KG1 (cell line): ENCODE data around the gene RTN4IP1.
"Not testable (repeated sequence)": the region's sequence is repeated elsewhere in the genome, so short reads cannot be mapped to it uniquely, and the experiment has no call there.

ENCODE experiments used
- DNase-seq: peaks from one replicate; lab custom pipeline; 2025; lab: John Stamatoyannopoulos, UW

Gene RTN4IP1

DNA sequence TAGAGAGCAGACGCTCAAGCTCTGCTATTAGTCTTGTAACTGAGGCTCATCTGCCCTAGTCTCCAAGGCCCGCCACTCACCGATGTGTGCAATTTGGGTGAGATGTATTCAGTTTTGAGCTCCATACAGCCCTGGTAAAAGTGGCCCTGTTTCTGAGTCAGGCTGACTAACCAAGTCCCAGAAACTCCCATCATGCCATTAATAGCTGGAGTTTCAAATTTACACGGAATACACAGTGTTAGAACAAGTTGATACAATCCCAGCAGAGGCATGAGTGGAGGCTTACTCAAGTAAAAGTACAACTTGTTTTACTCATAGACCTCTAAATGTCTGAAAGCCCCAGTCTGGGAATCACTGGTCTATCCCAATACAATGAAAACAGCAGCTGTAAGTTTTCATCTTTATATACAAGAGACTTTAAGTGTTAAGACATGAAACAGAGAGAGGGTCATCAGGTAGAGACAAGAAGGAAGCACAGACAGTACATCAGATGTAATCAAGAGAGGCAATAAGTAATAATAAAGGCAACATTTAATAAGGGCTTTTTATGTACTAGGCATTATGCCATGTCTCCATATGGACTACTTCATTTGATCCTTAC lies 42.4 kb downstream of the RTN4IP1 start:
- no peak for DNase-seq

DNA sequence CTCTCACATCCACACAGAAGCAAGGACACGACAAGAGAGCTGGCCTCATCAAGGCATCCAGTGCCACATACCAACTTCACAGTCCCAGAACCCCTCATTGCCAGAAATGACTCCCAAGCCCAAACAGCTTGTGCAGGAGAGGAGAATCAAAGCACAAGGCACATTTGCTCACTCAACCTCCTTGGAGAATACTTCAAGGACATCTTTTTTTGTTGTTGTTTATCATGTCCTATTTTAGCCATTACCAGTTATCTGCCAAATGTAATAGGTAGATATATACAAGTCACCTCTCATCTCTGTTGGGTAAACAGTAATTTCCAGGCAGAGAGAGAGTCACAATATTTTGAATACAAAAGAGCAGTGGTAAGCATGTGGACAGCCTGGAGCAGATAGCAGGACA lies 47.8 kb downstream of the RTN4IP1 start:
- no peak for DNase-seq

DNA sequence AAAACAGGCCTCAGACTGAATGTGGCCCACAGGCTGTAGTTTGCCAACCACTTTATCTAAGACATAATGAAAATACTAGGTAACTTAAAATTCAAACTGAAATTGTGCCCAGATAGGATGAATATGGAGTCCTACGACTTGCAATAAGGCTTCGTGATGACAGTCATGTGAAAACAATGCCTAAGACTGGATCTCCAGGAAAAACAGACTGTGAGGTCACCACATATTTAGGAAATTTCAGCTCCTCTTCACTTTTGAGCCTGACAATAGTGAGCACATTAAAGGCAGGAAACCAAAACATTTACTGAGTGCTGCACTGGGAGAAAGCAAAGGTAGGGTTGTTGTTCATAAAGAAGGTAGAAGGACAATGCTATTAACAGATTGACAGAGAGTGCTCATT lies 50.0 kb downstream of the RTN4IP1 start:
- DNase-seq = no peak

DNA sequence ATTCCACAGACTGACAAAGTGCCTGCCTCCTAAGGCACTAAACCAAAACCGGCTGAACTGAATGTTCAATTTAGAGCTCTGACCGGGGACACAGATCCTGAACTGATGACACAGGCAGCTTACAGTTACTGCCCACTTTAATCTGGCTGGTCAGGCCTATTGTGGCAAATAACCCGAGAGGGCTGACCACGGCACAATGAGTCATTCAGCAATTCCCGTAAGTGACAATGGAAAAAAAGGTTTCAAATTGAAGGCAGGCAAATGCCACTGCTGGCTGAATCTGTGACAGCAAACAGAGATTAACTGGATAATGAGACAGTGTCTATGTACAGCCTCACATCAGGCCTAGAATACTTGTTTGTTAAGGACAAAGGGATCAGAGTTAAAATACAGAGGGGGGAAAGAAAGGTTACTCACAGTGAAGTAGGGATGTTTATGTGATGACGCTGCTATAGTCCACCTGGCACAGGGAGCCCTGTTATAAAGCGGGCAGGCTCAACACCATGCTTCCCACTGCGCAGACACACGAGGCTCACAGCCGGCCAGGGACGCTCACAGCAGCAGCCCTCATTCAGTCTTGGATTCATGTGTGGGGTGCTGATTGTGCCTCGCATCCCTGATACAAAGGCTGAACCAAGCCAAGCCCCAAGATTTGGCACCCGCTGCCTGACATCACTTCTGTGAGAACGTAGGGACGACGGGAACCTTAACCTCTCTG lies 54.4 kb downstream of the RTN4IP1 start:
- no peak for DNase-seq

DNA sequence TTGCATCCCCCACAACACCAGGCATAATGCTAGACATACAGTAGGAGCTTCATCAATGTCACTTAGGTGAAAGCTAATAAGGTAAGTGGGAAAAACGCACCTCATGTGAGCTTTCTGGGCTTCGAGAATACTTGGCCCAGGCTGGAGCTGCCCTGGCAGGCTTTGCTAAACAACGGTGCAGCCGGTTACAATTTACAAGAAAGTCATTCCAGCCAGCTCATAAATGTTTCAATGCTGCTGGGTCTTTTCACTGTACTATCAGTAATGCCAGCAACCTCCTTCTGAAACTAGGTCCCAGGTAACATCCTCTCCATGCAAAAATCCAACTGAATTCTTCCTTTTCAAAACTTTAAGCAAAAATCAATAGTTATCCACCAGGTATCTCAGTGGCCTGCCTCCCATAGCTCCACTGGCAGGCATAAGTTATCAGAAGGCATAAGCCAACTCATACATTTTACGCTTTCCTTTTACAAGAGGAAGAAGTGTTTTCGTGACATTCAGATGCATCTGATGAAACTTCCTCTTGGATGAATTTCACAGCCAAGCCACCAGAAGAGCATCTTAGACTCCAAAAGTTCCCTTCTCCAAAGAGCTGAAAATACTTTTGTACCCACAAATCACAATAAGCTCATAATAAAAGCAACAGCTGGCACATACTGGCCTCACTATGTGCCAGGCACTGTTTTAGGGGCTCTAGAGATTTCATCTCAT lies 56.3 kb downstream of the RTN4IP1 start:
- no peak for DNase-seq

DNA sequence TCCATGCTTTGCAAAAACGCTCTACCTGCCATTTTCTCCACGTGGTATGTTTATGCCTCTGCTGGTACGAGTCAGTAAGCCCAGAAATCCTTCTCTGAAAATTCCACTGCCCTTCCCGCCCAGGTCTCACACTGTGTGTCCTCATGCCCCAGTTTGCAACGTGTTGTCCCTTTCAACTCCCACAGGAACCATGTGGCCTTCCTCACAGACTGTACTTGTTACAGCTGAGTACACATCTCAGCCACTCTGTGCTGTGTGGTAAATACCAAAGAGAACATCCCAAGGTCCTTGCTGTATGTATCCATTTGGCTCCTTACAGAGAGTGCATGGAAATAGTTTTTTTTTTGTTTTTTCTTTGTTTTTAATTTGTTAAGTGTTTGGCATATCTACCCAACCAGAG lies 56.9 kb downstream of the RTN4IP1 start:
- no peak for DNase-seq

DNA sequence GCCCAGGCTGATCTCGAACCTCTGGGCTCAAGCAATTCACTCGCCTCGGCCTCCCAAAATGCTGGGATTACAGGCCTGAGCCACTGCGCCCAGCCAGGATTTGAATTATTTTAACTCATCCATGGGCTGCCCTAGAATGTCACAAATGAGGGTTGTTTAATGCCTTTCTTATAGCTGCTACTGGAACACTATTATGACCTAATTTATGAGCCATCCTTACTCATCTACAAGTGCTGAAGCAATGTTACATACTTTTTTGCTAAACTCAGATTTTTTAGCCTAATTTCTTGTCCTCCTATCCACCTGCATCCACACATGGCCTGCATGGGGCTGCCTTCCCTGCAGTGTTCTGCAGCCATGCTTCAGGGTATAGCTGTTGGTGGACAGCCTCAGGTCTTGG lies 59.9 kb downstream of the RTN4IP1 start:
- DNase-seq = no peak

DNA sequence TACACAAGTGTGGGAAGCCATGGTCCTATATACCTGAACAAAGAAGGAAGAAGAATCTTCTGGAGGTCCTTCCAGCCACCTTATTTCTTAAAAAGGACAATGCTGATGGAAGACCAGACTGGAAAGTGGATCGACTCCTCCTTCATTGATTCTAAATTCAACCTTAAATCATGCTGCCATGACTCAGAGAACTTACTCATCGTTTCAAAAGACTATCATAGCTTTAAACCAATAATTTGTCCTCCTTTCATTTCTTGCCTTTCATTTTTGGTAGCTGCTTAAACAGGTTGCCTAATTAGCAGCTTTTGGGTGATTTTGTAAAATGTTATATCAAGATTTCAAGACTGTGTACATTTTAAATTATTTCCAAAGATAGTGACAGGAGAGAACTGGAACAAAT lies 60.8 kb downstream of the RTN4IP1 start:
- DNase-seq = no peak

DNA sequence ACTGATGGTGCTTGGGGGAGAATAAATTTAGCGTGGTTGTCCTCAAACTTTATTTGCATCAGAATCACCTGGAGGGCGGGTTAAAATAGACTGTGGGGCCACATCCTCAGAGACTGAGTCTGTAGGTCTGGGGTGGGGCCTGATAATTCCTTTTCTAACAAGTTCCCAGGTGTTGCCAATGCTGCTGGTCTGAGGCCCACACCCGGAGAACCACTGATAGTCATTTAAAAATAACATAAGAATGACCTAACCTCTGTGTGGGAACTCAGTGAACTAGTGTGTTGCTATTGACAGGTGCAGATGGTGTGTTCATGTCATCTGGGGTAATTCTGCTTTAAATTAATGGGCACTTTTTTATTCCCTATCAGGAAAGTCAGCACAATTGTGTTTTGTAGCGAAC lies 64.8 kb downstream of the RTN4IP1 start:
- no peak for DNase-seq

DNA sequence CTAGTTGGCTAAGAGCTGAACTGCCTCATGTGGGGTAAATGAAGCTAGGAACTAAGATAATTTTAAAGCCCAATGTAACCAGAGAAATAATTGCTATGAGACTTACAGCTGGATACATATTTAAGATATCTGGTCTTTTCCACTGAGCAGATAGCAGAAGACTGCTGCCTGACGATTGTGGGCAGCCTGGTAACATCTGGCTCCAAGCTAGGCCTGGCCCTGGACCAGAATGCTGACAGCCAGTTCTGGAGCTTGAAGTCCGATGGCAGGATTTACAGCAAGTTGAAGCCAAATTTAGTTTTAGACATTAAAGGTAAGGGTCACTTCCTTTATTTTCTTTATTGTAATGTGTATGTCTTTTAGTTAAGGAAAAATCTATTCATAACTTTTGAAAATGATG lies 65.7 kb downstream of the RTN4IP1 start:
- no peak for DNase-seq

DNA sequence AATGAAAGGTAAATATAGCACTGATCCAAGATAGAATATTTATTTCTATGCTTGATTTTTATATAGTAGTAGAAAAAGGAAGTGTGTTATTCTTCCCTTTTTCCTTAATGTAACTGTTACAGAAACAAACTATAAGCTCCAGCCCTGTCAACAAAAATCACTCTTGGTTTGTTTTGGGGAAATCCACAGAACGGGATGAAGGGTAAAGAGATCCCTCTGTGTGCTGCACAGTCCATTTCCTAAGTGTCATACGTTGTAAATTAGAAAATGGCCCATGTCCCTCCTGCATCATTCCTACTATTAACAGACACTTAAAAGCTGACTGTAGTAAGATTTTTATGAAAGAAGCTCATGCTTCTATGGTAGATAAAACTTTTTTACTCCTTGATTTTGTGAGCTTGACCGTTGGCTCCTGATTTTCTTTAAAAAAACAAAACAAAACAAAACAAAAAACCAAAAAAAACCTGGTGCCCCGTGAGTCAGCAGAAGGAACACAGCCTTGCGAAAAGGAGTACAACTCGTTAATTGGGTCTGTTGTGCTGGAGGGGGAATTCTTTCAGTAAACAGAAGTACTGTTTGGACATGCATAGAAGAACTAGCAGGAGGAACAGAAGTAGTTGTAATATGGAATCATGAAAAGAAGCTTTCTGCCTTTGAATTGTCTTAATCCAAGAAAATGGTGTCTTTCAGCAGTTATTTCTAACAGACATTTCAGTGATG lies 67.5 kb downstream of the RTN4IP1 start:
- no peak for DNase-seq

DNA sequence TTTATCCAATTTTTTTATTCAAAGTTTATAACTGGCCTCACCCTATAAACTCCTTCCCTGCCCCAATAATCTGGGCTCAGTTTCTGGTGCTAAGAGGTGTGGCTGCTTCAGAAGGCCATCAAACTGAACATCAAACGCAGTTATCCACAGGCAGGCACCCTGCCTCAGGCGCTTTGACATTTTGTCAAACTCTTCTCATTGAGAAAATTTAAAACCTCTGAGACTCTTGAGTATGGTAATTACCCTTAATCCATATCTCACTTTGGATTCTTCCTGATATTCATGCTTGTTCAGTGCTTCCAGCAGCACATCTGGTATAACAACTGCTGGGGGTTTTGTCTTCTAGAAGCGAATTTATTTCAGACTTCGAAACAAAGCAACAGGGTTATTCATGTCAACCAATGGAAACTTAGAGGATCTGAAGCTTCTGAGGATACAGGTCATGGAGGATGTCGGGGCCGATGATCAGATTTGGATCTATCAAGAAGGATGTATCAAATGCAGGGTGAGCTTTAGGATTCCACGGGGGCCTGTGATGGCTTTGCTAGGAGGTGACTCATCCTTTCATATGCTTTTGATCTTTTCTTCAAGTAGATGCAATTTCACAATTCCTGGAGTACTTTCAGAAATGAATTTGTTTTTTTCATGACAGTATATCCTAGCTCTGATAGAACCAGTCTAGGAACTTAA lies 68.2 kb downstream of the RTN4IP1 start:
- DNase-seq = no peak

DNA sequence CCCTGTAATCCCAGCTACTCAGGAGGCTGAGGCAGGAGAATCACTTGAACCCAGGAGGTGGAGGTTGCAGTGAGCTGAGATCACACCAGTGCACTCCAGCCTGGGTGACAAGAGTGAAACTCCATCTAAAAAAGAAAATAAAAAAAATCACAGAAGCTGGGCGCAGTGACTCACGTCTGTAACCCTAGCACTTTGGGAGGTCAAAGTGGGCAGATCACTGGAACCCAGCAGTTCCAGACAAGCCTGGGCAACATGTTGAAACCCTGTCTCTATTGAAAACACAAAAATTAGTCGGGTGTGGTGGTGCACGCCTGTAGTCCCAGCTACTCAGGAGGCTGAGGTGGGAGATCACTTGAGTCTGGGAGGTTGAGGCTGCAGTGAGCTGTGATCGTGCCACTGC lies 69.6 kb downstream of the RTN4IP1 start:
- not testable (repeated sequence) for DNase-seq

DNA sequence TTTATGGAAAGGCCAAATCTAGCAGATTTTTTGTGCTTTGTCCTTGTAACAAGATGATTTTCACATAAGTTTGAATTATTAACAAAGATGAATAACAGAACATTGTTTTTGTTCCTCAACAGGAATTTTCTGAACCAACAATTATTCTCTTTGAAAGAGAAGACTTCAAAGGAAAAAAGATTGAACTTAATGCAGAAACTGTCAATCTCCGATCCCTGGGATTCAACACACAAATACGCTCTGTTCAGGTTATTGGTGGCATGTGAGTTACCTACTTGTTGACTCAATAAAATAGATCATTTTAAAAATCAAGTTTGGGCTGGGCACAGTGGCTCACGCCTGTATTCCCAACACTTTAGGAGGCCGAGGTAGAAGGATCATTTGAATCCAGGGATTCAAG lies 70.9 kb downstream of the RTN4IP1 start:
- DNase-seq = no peak

DNA sequence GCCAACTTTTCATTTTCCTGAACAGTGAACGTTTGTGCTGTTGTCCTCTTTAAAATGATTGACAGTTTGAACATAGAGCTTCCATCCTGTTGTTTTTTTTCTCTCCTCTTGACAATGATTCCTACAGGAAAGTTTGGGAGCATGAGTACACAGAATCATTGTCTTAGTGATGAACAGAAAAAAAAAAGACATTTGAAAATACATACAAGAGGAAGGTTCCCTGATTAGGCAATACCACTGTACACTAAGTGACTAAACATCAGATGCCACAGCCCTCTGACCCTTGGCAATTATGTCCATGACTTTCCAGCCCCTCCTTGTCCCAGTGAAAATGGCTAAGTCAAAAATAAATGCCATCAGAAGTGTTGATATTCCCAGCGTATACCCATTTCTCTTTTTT lies 71.5 kb downstream of the RTN4IP1 start:
- no peak for DNase-seq

DNA sequence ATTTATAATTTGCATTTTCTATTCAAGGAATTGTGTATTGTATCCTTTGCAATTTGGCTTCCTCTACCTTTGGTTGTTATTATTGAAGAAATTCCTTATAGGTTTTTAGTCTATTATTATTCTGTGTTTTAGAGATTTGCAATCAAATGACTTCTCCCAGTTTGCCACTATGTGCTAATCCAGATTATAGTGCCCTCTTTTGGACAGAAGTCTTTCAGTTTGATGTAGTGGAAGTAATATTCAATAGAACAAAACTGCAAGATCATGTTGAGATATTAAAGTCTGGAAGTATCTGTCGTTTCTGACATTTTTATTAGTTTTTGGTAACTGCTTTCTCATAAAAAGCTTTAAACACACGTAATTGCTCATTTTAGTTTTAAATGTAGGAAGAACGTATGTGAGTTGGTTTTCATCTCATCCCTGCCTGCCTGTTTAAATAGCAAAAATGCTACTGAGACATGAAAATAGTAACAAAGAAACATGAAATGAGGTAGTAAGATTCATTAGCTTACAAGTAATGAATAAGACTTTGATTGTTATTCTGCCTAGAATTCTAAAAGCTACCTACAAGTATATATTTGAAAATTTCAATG lies 72.8 kb downstream of the RTN4IP1 start:
- no peak for DNase-seq

DNA sequence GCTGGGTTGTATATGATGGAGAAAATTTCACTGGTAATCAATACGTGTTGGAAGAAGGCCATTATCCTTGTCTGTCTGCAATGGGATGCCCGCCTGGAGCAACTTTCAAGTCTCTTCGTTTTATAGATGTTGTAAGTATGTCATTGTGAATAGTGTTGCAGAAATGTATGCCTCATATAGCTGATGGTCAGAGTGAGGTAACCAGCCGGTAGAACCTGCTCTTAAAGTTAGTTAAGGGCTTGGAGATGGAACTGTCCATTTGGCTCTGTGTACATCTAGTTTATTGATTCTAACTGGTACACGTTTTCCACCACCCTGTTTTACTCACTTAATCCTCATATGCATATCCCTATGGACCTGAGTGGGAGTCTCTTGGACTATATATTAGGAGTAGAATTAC lies 73.5 kb downstream of the RTN4IP1 start:
- DNase-seq = no peak

DNA sequence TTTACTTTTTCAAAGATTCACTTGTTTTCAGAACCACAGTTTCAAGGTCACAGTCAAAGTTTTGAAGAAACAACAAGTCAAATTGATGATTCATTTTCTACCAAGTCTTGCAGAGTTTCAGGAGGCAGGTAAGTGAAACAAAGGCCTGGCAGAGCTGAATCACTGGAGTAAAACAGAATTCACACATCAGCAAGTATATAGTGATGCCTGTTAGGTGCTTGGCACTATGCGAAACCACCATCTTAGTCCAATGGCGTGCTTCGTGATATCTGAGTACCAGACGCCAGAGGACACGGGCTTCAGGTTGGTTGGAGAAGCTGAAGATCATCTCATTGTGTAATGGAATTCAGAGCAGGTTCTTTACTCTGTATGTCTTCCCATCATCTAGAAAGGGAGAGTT lies 75.9 kb downstream of the RTN4IP1 start:
- DNase-seq = no peak

DNA sequence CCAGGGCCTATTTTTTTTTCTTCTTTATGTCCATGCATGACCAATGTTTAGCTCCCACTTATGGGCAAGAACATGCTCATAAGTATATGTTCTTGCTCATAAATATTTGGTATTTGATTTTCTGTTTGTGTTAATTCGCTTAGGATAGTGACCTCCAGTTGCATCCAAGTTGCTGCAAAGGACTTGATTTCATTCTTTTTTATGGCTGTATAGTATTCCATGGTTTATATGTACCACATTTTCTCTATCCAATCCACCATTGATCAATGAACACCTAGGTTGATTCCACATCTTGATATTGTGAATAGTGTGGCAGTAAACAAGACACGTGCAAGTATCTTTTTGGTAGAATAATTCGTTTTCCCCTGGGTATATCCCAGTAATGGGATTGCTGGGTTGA lies 78.1 kb downstream of the RTN4IP1 start:
- no peak for DNase-seq

DNA sequence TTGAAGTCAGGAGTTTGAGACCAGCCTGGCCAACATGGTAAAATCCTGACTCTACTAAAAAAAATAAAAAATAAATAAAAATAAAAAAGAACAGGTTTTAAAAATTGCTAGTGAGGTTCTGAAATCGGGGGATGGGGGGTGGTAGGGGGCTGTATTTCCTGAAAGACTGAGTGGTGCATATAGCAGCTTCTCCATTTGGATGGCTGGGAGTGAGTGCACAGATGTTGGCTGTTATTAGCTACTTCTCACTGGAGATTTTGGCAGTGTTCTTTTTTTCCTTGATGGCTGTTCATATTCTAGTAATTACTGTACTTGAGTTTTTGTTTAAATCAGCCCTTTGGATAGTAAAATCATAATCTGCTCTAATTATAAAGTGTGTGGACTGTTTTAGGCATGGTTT lies 79.8 kb downstream of the RTN4IP1 start:
- DNase-seq = no peak

DNA sequence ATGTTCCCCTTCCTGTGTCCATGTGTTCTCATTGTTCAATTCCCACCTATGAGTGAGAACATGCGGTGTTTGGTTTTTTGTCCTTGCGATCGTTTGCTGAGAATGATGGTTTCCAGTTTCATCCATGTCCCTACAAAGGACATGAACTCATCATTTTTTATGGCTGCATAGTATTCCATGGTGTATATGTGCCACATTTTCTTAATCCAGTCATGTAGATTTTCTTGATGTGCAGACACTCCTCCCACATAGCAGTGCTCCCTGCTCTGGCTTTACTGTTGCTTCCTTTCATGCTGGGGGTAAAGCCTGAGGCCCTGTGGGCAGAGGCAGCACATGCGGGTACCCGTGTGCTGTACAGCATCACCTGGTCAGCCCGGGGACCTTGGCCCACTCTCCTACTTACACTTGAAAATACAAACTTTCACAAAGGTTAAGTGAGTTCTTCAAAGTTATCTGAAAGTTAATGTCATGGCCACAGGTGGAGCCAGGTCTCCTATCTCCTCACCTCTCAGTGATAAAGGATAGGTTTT lies 80.3 kb downstream of the RTN4IP1 start:
- not testable (repeated sequence) for DNase-seq
